GM18508 (cell line): Measurements from ENCODE around the gene PRKCG.

Experiments used
- ATAC-seq: cut with Tn5 transposase; IDR thresholded peaks from one replicate; pipeline ENCODE4 v1.9.1; 2021; ENCODE audit warnings: moderate number of reproducible peaks; ENCODE audit not compliant: insufficient read depth, unreplicated experiment

Gene PRKCG

GRCh38 chr19:53870485-53870844 is 11.5 kb upstream of the PRKCG start:
- ATAC-seq = no peak

DNA sequence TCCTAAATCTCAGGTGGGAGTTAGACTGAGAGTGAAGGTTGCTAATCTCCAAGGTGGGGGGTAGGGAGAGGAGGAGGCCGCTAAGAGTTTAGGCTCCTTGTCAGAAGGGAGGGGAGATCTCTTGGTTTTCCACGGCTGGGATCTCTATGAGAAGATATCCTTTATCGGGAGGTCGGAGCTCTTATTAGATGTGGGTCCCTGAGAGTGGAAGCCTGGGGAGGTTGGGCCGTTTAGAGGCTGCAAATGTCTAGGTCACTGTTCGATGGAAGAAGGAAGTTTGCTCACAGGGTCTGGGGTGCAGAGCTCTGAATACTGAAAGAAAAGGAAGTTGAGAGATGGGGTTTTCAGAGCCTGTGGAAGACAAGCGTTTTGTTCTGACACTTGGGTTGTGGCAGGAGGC is 10.5 kb upstream of the PRKCG start:
- no peak for ATAC-seq

DNA sequence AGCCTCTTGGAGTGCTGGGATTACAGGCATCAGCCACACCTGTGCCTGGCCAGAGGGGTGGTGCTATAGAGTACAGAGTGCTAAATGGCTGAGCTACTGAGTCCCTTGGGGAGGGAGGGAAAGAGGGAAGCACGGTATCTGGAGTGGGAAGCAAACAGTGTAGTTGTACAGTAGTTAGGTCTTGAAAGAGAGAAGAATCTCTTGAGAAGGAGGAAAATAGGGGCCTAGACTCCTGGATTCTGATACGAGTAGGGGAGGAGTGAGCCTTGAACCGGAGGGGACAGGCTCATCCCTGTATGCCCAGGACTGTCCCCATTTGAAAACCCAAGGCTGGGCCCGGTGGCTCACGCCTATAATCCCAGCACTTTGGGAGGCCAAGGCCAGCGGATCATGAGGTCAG is 9.2 kb upstream of the PRKCG start:
- no peak for ATAC-seq

DNA sequence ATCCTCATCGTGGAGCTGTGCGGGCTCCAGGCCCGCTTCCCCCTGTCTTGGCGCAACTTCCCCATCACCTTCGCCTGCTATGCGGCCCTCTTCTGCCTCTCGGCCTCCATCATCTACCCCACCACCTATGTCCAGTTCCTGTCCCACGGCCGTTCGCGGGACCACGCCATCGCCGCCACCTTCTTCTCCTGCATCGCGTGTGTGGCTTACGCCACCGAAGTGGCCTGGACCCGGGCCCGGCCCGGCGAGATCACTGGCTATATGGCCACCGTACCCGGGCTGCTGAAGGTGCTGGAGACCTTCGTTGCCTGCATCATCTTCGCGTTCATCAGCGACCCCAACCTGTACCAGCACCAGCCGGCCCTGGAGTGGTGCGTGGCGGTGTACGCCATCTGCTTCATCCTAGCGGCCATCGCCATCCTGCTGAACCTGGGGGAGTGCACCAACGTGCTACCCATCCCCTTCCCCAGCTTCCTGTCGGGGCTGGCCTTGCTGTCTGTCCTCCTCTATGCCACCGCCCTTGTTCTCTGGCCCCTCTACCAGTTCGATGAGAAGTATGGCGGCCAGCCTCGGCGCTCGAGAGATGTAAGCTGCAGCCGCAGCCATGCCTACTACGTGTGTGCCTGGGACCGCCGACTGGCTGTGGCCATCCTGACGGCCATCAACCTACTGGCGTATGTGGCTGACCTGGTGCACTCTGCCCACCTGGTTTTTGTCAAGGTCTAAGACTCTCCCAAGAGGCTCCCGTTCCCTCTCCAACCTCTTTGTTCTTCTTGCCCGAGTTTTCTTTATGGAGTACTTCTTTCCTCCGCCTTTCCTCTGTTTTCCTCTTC is 8.0 kb upstream of the PRKCG start:
- no peak for ATAC-seq

DNA sequence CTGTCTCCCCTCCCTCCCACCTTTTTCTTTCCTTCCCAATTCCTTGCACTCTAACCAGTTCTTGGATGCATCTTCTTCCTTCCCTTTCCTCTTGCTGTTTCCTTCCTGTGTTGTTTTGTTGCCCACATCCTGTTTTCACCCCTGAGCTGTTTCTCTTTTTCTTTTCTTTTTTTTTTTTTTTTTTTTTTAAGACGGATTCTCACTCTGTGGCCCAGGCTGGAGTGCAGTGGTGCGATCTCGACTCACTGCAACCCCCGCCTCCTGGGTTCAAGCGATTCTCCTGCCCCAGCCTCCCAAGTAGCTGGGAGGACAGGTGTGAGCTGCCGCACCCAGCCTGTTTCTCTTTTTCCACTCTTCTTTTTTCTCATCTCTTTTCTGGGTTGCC is 7.4 kb upstream of the PRKCG start:
- no peak for ATAC-seq

DNA sequence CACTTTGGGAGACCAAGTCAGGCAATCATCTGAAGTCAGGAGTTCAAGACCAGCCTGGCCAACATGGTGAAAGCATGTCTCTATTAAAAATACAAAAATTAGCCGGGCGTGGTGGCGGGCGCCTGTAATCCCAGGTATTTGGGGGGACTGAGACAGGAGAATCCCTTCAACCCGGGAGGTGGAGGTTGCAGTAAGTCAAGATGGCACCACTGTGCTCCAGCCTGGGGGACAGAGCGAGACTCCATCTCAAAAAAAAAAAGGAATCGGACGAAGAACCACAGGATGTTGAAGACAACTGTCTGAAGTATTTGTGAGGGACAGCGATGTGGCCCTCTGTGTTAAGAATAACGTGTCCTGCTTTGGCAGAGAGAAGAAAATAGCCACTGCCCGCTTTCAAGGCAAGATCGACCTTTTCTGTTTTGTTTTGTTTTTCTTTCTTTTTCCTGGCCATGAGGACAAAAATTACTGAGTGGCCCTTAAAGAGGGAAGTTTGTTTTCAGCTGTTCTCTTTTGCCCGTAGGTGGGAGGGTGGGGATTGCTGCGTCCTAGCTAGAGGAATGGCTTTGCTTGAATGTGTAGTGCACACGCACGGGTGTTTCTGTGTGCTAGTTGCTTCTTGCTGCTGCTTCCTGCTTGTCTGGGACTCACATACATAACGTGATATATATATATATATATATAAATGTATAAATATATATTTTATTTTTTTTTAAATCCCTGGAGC is 6.2 kb upstream of the PRKCG start:
- ATAC-seq = no peak

GRCh38 chr19:53876651-53877224 is 5.3 kb upstream of the PRKCG start:
- no peak for ATAC-seq

DNA sequence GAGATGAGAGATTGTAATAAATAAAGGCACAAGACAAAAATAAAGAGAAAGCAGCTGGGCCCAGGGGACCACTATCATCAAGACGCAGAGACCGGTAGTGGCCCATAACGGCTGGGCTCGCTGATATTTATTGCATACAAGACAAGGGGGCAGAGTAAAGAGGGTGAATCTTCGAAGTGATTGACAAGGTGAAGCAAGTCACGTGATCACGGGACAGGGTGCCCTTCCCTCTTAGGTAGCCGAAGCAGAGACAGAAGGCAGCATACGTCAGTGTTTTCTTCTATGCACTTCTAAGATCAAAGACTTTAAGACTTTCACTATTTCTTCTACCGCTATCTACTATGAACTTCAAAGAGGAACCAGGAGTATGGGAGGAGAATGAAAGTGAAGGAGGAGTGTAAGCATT is 4.6 kb upstream of the PRKCG start:
- ATAC-seq = no peak

GRCh38 chr19:53878776-53879139 is 3.2 kb upstream of the PRKCG start:
- ATAC-seq = no peak

- ATAC-seq = no peak
Observed at GRCh38 chr19:53879140-53880081, 2.6 kb upstream of the PRKCG start.

- no peak for ATAC-seq
Observed at GRCh38 chr19:53880711-53881481, 1.1 kb upstream of the PRKCG start.

DNA sequence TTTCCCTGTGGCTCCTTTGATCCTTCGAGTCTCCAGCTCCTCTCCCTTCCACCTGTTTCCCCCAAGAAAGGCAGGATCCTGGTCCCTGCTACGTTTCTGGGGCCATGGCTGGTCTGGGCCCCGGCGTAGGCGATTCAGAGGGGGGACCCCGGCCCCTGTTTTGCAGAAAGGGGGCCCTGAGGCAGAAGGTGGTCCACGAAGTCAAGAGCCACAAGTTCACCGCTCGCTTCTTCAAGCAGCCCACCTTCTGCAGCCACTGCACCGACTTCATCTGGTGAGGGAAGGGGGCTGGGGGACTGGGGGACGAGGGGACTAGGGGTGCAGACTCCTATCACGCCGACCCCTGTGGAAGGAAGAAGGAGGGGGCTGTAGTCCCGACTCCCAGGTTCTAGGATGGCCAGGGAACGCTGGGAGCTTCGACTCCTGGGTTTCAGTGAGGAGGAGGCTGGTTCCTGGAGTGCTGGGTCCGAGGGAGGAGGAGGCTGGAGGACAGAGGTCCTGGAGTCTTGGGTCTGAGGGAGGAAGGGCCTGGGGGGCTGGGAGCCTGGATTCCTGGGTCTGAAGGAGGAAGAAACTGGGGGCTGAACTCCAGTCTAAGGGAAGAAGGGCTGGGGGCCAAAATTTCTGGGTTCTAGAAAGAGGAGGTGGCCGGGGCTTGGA is 524 bp downstream of the PRKCG start:
- ATAC-seq = no peak

- no peak for ATAC-seq
Observed at GRCh38 chr19:53883231-53883661, 1.2 kb downstream of the PRKCG start.

DNA sequence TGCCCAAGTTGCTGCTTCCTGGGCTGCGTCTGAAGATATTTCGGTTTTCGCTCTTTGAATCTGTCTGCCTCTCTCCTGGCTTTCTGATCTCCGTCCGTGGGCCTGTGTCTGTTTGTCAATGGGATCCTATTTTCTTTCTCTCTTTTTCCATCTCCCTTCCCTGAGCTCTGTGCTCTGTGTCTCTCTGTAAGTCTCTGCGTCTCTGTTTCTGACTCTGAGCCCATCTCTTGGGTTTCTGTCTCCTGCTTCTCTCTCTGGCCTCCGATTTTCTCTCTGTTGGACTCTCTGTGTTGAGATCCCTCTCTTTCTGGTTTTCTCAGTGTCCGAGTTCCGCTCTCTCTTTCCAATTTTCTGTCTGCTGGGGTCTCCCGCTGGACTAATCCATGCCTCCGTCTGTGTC is 1.7 kb downstream of the PRKCG start:
- ATAC-seq = no peak

GRCh38 chr19:53884256-53884655 is 2.3 kb downstream of the PRKCG start:
- no peak for ATAC-seq

DNA sequence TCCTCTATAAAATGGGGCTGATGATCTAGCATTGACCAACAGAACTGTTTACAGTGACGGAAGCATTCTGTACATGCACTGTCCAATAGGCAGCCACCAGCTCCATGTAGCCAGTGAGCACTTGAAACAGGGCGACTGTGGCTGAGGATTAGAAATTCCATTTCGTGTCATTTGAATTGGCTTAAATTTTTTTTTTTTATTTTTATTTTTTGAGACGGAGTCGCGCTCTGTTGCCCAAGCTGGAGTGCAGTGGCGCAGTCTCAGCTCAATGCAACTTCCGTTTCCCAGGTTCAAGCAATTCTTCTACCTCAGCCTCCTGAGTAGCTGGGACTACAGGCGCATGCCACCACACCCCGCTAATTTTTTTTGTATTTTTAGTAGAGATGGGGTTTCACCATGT is 3.0 kb downstream of the PRKCG start:
- no peak for ATAC-seq

DNA sequence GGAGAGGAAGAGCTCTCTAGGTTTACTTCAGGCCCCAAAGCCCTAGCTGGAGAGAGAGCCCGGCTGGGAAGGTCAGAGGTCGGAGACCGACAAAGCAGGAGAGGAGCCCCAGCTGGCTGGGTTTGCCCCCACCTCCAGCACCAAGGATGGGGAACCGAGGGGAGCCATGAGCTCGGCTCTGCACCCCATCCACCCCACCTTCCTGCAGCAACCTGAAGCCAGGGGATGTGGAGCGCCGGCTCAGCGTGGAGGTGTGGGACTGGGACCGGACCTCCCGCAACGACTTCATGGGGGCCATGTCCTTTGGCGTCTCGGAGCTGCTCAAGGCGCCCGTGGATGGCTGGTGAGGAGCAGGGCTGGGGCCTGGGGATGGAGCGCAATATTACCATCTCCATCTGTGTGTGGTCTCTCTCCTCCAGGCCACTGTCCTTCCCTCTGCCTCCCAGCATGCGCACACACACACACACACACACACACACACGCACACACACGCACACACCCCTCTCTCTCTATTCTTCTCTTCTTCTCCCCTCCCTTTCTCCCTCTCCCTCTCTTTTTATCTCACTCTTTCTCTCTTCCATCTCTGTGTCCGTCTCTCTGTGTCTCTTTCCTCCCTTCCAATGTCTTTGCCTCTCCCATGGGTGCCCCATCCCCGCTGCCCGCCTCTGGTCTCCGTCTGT is 10.4 kb downstream of the PRKCG start:
- ATAC-seq = no peak

DNA sequence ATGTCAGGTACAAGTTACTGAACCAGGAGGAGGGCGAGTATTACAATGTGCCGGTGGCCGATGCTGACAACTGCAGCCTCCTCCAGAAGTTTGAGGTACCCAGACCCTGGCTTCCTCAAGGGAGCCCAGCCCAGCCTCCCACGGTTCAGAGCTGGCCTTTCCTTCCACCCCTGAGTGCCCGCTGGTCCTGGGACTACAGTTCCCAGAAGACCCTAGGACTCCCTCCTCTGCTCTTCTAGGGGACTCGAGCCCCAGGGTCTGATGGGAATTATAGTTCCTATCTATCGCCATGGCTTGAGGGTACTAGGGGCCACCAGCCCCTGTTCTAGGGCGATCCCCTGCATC is 11.0 kb downstream of the PRKCG start:
- no peak for ATAC-seq

GRCh38 chr19:53894707-53895106 is 12.7 kb downstream of the PRKCG start:
- no peak for ATAC-seq
